Osteoblast (primary cell): ENCODE results near the gene DELE1. TPM values are rescaled to one million over a fixed set of nuclear protein-coding genes. Genes with fewer than 3 reads are reported as not detected.

ENCODE experiments used
- DNase-seq: peaks from one replicate; pipeline ENCODE4 v3.0.0; 2011; ENCODE audit warnings: low spot score, mixed read lengths; ENCODE audit not compliant: insufficient read length; ENCODE audit errors: missing footprints
- H2AFZ ChIP-seq: 2 replicates; pipeline ENCODE4 v1.6.0; 2011; ENCODE audit warnings: mild to moderate bottlenecking, low read length
- H3K27ac ChIP-seq: 2 replicates; pipeline ENCODE4 v1.5.1; 2011; ENCODE audit warnings: mild to moderate bottlenecking, low read depth, low read length, moderate library complexity
- H3K27me3 ChIP-seq: 2 replicates; pipeline ENCODE4 v1.6.0; 2012; ENCODE audit warnings: mild to moderate bottlenecking, control low read depth, inconsistent platforms, low read length, moderate library complexity; ENCODE audit not compliant: insufficient read depth
- H3K36me3 ChIP-seq: 2 replicates; pipeline ENCODE4 v1.5.1; 2011; ENCODE audit warnings: mild to moderate bottlenecking, low read length, control low read depth, moderate library complexity; ENCODE audit not compliant: insufficient read depth
- H3K4me1 ChIP-seq: 2 replicates; pipeline ENCODE4 v1.5.1; 2011; ENCODE audit warnings: mild to moderate bottlenecking, low read length, control low read depth, moderate library complexity; ENCODE audit not compliant: insufficient read depth
- H3K4me2 ChIP-seq: 2 replicates; pipeline ENCODE4 v1.6.0; 2011; ENCODE audit warnings: mild to moderate bottlenecking, low read length; ENCODE audit not compliant: insufficient read depth
- H3K4me3 ChIP-seq: fragments of 200-600 bp; sonication (generic); 3 replicates; pipeline ENCODE4 v1.5.1; 2012; ENCODE audit warnings: mild to moderate bottlenecking, low read length, inconsistent platforms; ENCODE audit not compliant: insufficient read depth
- H3K79me2 ChIP-seq: 2 replicates; pipeline ENCODE4 v1.6.0; 2012; ENCODE audit warnings: mild to moderate bottlenecking, low read length, control low read depth, inconsistent platforms; ENCODE audit not compliant: insufficient read depth
- H3K9me3 ChIP-seq: 2 replicates; pipeline ENCODE4 v1.5.1; 2011; ENCODE audit warnings: low read depth, low read length, control low read depth
- H4K20me1 ChIP-seq: 2 replicates; pipeline ENCODE4 v1.6.0; 2012; ENCODE audit warnings: mild to moderate bottlenecking, low read length, control low read depth; ENCODE audit not compliant: insufficient read depth
- total RNA-seq: library from RNA; depleted of rRNA; stranded (reverse); fragments of >200 nt; gene quantifications from 2 replicates; pipeline ENCODE4 v1.2.3, GENCODE V29; 2012
- TF ChIP-seq, protein P1 (sequence below): IDR thresholded peaks from 2 replicates; pipeline ENCODE4 v1.5.1; 2011; ENCODE audit warnings: mild to moderate bottlenecking, low read depth, low read length, moderate library complexity; ENCODE audit errors: extremely low read depth

DELE1 gene
- total RNA-seq, 1 donor = 52.1 TPM

- peaks cover 20% of the 10 kb centered on the region for H3K79me2 ChIP-seq
- H3K4me2 ChIP-seq = no peak overlapping the region
- no peak overlapping the region for H2AFZ ChIP-seq
- H3K36me3 ChIP-seq = peaks cover 71% of the 10 kb centered on the region
- H3K27me3 ChIP-seq = no peaks in the 10 kb centered on the region
- peaks cover 10% of the 10 kb centered on the region for H4K20me1 ChIP-seq
- peaks cover 8% of the 10 kb centered on the region for H3K4me1 ChIP-seq
- no peak overlapping the region for H3K27ac ChIP-seq
- no peaks in the 10 kb centered on the region for H3K9me3 ChIP-seq
- TF ChIP-seq, protein P1, sequence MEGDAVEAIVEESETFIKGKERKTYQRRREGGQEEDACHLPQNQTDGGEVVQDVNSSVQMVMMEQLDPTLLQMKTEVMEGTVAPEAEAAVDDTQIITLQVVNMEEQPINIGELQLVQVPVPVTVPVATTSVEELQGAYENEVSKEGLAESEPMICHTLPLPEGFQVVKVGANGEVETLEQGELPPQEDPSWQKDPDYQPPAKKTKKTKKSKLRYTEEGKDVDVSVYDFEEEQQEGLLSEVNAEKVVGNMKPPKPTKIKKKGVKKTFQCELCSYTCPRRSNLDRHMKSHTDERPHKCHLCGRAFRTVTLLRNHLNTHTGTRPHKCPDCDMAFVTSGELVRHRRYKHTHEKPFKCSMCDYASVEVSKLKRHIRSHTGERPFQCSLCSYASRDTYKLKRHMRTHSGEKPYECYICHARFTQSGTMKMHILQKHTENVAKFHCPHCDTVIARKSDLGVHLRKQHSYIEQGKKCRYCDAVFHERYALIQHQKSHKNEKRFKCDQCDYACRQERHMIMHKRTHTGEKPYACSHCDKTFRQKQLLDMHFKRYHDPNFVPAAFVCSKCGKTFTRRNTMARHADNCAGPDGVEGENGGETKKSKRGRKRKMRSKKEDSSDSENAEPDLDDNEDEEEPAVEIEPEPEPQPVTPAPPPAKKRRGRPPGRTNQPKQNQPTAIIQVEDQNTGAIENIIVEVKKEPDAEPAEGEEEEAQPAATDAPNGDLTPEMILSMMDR = no peak
- no peak overlapping the region for H3K4me3 ChIP-seq
- no peak for DNase-seq
Observed at GRCh38 chr5:141928051-141928450, 4.4 kb downstream of the DELE1 start.

DNA sequence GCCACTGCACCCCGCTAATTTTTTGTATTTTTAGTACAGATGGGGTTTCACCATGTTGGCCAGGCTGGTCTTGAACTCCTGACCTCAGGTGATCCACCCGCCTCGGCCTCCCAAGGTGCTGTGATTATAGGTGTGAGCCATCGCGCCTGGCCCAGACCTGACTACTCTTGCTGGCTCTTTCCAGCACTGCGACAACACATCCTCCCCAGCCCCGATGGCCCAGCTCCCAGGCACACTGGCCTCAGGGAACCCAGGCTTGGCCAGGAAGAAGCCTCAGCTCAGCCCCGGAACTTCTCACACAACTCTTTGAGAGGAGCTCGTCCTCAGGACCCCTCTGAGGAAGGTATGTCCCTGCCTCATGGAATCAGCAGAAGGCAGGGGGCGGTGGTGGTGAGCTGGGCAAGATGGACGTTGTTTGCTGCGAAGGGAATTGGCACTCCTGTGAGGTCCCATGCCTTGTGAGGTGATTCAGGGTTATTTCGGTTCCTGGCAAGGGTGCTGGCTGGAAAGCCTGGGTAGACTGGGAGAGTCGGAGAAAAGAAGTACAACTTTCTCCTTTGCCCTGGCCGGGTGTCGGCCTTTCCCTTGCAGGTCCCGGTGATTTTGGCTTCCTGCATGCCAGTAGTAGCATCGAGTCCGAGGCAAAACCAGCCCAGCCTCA lies 5.9 kb downstream of the DELE1 start:
- Histone ChIP-seq H3K79me2 (peaks cover 12% of the 10 kb centered on the region), H2AFZ (no peak overlapping the region), H4K20me1 (peaks cover 10% of the 10 kb centered on the region), H3K9me3 (no peaks in the 10 kb centered on the region), H3K27me3 (no peaks in the 10 kb centered on the region), H3K27ac (no peak overlapping the region), H3K4me2 (no peak overlapping the region), H3K4me3 (no peak overlapping the region), H3K4me1 (no peaks in the 10 kb centered on the region), H3K36me3 (peaks cover 84% of the 10 kb centered on the region)
- DNase-seq = no peak
- TF ChIP-seq, protein P1 = no peak

GRCh38 chr5:141931694-141932093 lies 8.0 kb downstream of the DELE1 start:
- H3K27ac ChIP-seq = no peak overlapping the region
- H3K4me2 ChIP-seq = no peak overlapping the region
- H4K20me1 ChIP-seq = peaks cover 6% of the 10 kb centered on the region
- no peaks in the 10 kb centered on the region for H3K27me3 ChIP-seq
- H3K9me3 ChIP-seq = no peaks in the 10 kb centered on the region
- no peak overlapping the region for H3K4me3 ChIP-seq
- H2AFZ ChIP-seq = no peak overlapping the region
- H3K36me3 ChIP-seq = peaks cover 91% of the 10 kb centered on the region
- TF ChIP-seq, protein P1 = no peak
- no peak for DNase-seq
- H3K4me1 ChIP-seq = no peaks in the 10 kb centered on the region
- H3K79me2 ChIP-seq = peaks cover 1% of the 10 kb centered on the region

- Histone ChIP-seq H3K9me3 (no peaks in the 10 kb centered on the region), H3K4me1 (no peaks in the 10 kb centered on the region), H3K4me2 (no peak overlapping the region), H3K27ac (no peak overlapping the region), H4K20me1 (peaks cover 6% of the 10 kb centered on the region), H2AFZ (no peak overlapping the region), H3K4me3 (no peak overlapping the region), H3K36me3 (peaks cover 86% of the 10 kb centered on the region), H3K27me3 (no peaks in the 10 kb centered on the region), H3K79me2 (no peaks in the 10 kb centered on the region)
- TF ChIP-seq, protein P1 = no peak
- DNase-seq = no peak
Observed at GRCh38 chr5:141933151-141933550, 9.5 kb downstream of the DELE1 start.
